OCI-LY7 (cell line): ENCODE data around the gene KRT79. TPM values are rescaled to one million over a fixed set of nuclear protein-coding genes. Genes with fewer than 3 reads are reported as not detected.

Source experiments
- BruUV-seq: library from RNA; stranded (reverse); fragments of 400-500 nt; replicated peaks from 2 replicates; lab custom pipeline; 2021; lab: Mats Ljungman, UMichigan
- CTCF ChIA-PET: fragments of 300-600 bp; sonication (Branson Sonifier 250); formaldehyde crosslinking; loops from one replicate; lab custom pipeline; 2022; ENCODE audit warnings: antibody characterized with exemption; ENCODE audit not compliant: unreplicated experiment; lab: Charles Lee
- POLR2A ChIA-PET: fragments of 300-600 bp; sonication (Branson Sonifier 250); formaldehyde crosslinking; loops from one replicate; lab custom pipeline; 2022; ENCODE audit warnings: antibody characterized with exemption; lab: Charles Lee
- DNase-seq: peaks from one replicate; pipeline ENCODE4 v3.0.0-alpha.2; 2015; ENCODE audit warnings: low spot score
- H2AFZ ChIP-seq: fragments of 200-600 bp; sonication (generic), shearing (Covaris generic); 2 replicates; pipeline ENCODE4 v1.6.1; 2014; ENCODE audit warnings: mild to moderate bottlenecking, antibody characterized with exemption, low read length, moderate library complexity
- H3K27ac ChIP-seq: fragments of 200-600 bp; sonication (generic); 2 replicates; pipeline ENCODE4 v1.5.1; 2014; ENCODE audit warnings: mixed run types, low read depth, mild to moderate bottlenecking, moderate library complexity, low read length, inconsistent platforms; ENCODE audit not compliant: poor library complexity, severe bottlenecking
- H3K36me3 ChIP-seq: fragments of 200-600 bp; sonication (generic); 2 replicates; pipeline ENCODE4 v1.6.1; 2014; ENCODE audit warnings: mild to moderate bottlenecking, antibody characterized with exemption, low read length, moderate library complexity, mixed read lengths; ENCODE audit not compliant: insufficient read depth
- H3K4me1 ChIP-seq: fragments of 200-600 bp; sonication (generic); 2 replicates; pipeline ENCODE4 v1.5.1; 2014; ENCODE audit warnings: mild to moderate bottlenecking, low read length; ENCODE audit not compliant: insufficient read depth, poor library complexity, severe bottlenecking
- H3K4me2 ChIP-seq: fragments of 200-600 bp; sonication (generic); 2 replicates; pipeline ENCODE4 v1.6.1; 2014; ENCODE audit warnings: mild to moderate bottlenecking, low read length
- H3K4me3 ChIP-seq: fragments of 200-600 bp; sonication (generic); 2 replicates; pipeline ENCODE4 v1.5.1; 2014; ENCODE audit warnings: mild to moderate bottlenecking, low read depth, low read length; ENCODE audit not compliant: poor library complexity, severe bottlenecking
- H3K79me2 ChIP-seq: fragments of 200-600 bp; sonication (generic); 2 replicates; pipeline ENCODE4 v1.6.1; 2016; ENCODE audit warnings: low read depth, mild to moderate bottlenecking, low read length, moderate library complexity, mixed read lengths; ENCODE audit not compliant: insufficient read depth
- H3K9me2 ChIP-seq: fragments of 200-600 bp; sonication (generic); 2 replicates; pipeline ENCODE4 v1.6.1; 2016; ENCODE audit warnings: mild to moderate bottlenecking, low read length, mixed read lengths; ENCODE audit not compliant: insufficient read depth
- H3K9me3 ChIP-seq: fragments of 200-600 bp; sonication (generic); 2 replicates; pipeline ENCODE4 v1.6.1; 2014; ENCODE audit warnings: mild to moderate bottlenecking, mixed run types, low read length, mixed read lengths
- H4K20me1 ChIP-seq: fragments of 200-600 bp; sonication (generic); 2 replicates; pipeline ENCODE4 v1.6.1; 2014; ENCODE audit warnings: mild to moderate bottlenecking, antibody characterized with exemption, low read length, moderate library complexity, mixed read lengths; ENCODE audit not compliant: insufficient read depth
- CTCF ChIP-seq: fragments of 200-600 bp; sonication (generic); conservative IDR thresholded peaks from 2 replicates; pipeline ENCODE4 v1.5.1; 2014; ENCODE audit warnings: mild to moderate bottlenecking, antibody characterized with exemption, low read length, moderate library complexity, mixed read lengths
- EZH2phosphoT487 ChIP-seq: fragments of 200-600 bp; sonication (generic); IDR thresholded peaks from 2 replicates; pipeline ENCODE4 v1.6.1; 2018; ENCODE audit warnings: low read depth, borderline replicate concordance, mild to moderate bottlenecking, mixed run types, antibody characterized with exemption, low read length, moderate library complexity, mixed read lengths
- intact Hi-C: fragments of 100-400 bp; cut with micrococcal nuclease; formaldehyde crosslinking; loops from one replicate; pipeline ENCODE4 v1.10.0; 2022; ENCODE audit not compliant: unreplicated experiment
- total RNA-seq, 2 experiments: library from RNA; depleted of rRNA in 1 of 2; stranded (reverse); fragments of >200 nt in 1 of 2; shearing (Covaris generic) in 1 of 2; gene quantifications; 2 replicates each; pipeline ENCODE4 v1.2.3, GENCODE V29; 2014 to 2022

KRT79 gene
- total RNA-seq, 2 experiments from 2014 or later, result not detected

- no peaks in the 10 kb centered on the region; the same call in 1 of the 2 replicates for H4K20me1 ChIP-seq
- ChIA-PET CTCF (no interaction called here), POLR2A (interaction anchor here (0.5 kb wide), 1 partner anchor 1010 kb away, joined by 4 read pairs; no protein-coding TSS in a partner anchor)
- TF ChIP-seq EZH2phosphoT487 (no peak), CTCF (no peak)
- H3K79me2 ChIP-seq, result no peaks in the 10 kb centered on the region
- no peak for DNase-seq
- H3K4me1 ChIP-seq, result no peaks in the 10 kb centered on the region
- H3K36me3 ChIP-seq, result no peaks in the 10 kb centered on the region
- H3K4me3 ChIP-seq, result no peak overlapping the region
- intact Hi-C loops, result no loop called here
- BruUV-seq, result no TSS peak
- no peaks in the 10 kb centered on the region for H3K9me3 ChIP-seq
- H2AFZ ChIP-seq, result no peak overlapping the region
- no peaks in the 10 kb centered on the region for H3K9me2 ChIP-seq
- H3K27ac ChIP-seq, result no peak overlapping the region
- H3K4me2 ChIP-seq, result no peak overlapping the region
Measured at GRCh38 chr12:52777566-52777965, 56.5 kb downstream of the KRT79 start.

DNA sequence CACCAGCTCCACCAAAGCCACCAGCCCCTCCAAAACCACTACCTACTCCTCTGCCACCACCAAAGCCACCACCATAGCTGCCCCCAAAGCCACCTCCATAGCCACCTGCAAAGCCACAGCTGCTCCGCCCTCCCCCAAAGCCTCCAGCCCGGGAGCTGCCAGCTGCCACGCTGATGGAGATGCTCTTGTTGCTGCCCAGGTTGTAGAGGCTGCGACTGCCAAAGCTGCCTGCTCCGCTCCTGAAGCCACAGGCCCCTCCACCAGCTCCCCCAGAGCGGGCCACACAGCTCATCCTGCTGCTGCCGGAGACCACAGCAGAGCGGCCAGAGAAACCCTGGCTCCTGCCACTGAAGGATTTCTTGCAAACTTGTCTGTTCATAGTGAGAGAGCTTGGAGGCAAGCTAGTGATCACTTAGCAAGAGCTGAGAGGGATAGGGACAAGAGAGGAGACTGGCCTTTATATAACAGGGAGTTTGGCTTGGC lies 57.2 kb downstream of the KRT79 start, which contains the start of gene KRT76:
KRT76 (minus strand) TSS at position 433 of the 483 bp plus-strand sequence; CDS start at position 379, 54 bp downstream.
- Histone ChIP-seq H3K27ac (no peak within 1 kb of the TSS), H3K4me2 (no peak within 1 kb of the TSS), H3K4me1 (no peaks in the 10 kb centered on the region), H3K79me2 (no peaks in the 10 kb centered on the region), H3K36me3 (no peaks in the 10 kb centered on the region), H3K9me2 (no peaks in the 10 kb centered on the region), H3K9me3 (no peaks in the 10 kb centered on the region), H3K4me3 (no peak within 1 kb of the TSS), H4K20me1 (no peaks in the 10 kb centered on the region; the same call in 1 of the 2 replicates), H2AFZ (no peak within 1 kb of the TSS)
- DNase-seq, result no peak
- BruUV-seq, result no TSS peak
- ChIA-PET CTCF (no interaction called here), POLR2A (no interaction called here)
- no peak for TF ChIP-seq CTCF
- TF ChIP-seq EZH2phosphoT487, result no peak
- intact Hi-C loops, result no loop called here

- TF ChIP-seq EZH2phosphoT487 (no peak), CTCF (no peak)
- no peak for DNase-seq
- Histone ChIP-seq H3K4me3 (no peak overlapping the region), H3K9me2 (no peaks in the 10 kb centered on the region), H4K20me1 (no peaks in the 10 kb centered on the region; the same call in 1 of the 2 replicates), H3K4me1 (no peaks in the 10 kb centered on the region), H3K27ac (no peak overlapping the region), H2AFZ (no peak overlapping the region), H3K36me3 (no peaks in the 10 kb centered on the region), H3K79me2 (no peaks in the 10 kb centered on the region), H3K4me2 (no peak overlapping the region), H3K9me3 (no peaks in the 10 kb centered on the region)
- BruUV-seq, result no TSS peak
- POLR2A ChIA-PET, result no interaction called here
- intact Hi-C loops, result no loop called here
- CTCF ChIA-PET, result no interaction called here
Measured at GRCh38 chr12:52776435-52776834, 57.7 kb downstream of the KRT79 start.
